CD4-positive, CD25-positive, alpha-beta regulatory T cell (primary cell): ENCODE data around the gene C1orf210. TPM values are rescaled to one million over a fixed set of nuclear protein-coding genes. Genes with fewer than 3 reads are reported as not detected.

Source experiments
- ATAC-seq, 2 donors: fragments of 150-1000 bp; cut with Tn5 transposase; one replicate each; pipeline ENCODE4 v1.10.0; 2021; ENCODE audit warnings: low read depth in 2 of 2, moderate number of reproducible peaks in 2 of 2, moderate library complexity in 1 of 2
- DNase-seq, 3 donors: peaks; one replicate each; pipeline versions ENCODE4 v3.0.0 to v3.0.0-alpha.2; 2012 to 2022; ENCODE audit warnings: mixed read lengths in 1 of 3
- H3K27ac ChIP-seq: one replicate; pipeline ENCODE4 v1.7.0; 2013; ENCODE audit warnings: mild to moderate bottlenecking, low read length; ENCODE audit not compliant: insufficient read depth, poor library complexity, severe bottlenecking
- H3K27me3 ChIP-seq: one replicate; pipeline ENCODE4 v1.7.0; 2013; ENCODE audit warnings: low read length; ENCODE audit not compliant: control insufficient read depth, insufficient read depth
- H3K36me3 ChIP-seq: one replicate; pipeline ENCODE4 v1.7.0; 2013; ENCODE audit warnings: mild to moderate bottlenecking, low read length, moderate library complexity; ENCODE audit not compliant: control insufficient read depth, insufficient read depth
- H3K4me1 ChIP-seq: 2 replicates; pipeline ENCODE4 v1.7.0; 2013; ENCODE audit warnings: mild to moderate bottlenecking, low read length; ENCODE audit not compliant: insufficient read depth, control insufficient read depth, poor library complexity, severe bottlenecking
- H3K4me3 ChIP-seq: one replicate; pipeline ENCODE4 v1.7.0; 2013; ENCODE audit warnings: low read depth, mild to moderate bottlenecking, low read length, moderate library complexity
- H3K9me3 ChIP-seq, 2 experiments: 1 replicate in 1 of 2; 2 replicates in 1 of 2; pipeline ENCODE4 v1.7.0; 2013; ENCODE audit warnings: low read length in 2 of 2, mild to moderate bottlenecking in 1 of 2, moderate library complexity in 1 of 2; ENCODE audit not compliant: control insufficient read depth in 2 of 2
- H3K27ac Mint-ChIP-seq, 3 donors: one replicate each; pipeline ENCODE4 v1.8.0; 2020 to 2022; ENCODE audit warnings: mild to moderate bottlenecking in 3 of 3, mixed read lengths in 3 of 3, moderate library complexity in 2 of 3
- H3K27me3 Mint-ChIP-seq: one replicate; pipeline ENCODE4 v1.8.0; 2022; ENCODE audit warnings: mild to moderate bottlenecking, mixed read lengths
- H3K36me3 Mint-ChIP-seq: one replicate; pipeline ENCODE4 v1.8.0; 2020; ENCODE audit warnings: mixed read lengths
- H3K4me1 Mint-ChIP-seq, 4 donors: one replicate each; pipeline ENCODE4 v1.8.0; 2020 to 2022; ENCODE audit warnings: mixed read lengths in 4 of 4, mild to moderate bottlenecking in 1 of 4
- H3K4me3 Mint-ChIP-seq, 4 donors: one replicate each; pipeline ENCODE4 v1.8.0; 2020 to 2022; ENCODE audit warnings: mild to moderate bottlenecking in 4 of 4, mixed read lengths in 4 of 4, moderate library complexity in 3 of 4
- H3K9me3 Mint-ChIP-seq, 7 donors: one replicate each; pipeline ENCODE4 v1.8.0; 2020 to 2022; ENCODE audit warnings: mixed read lengths in 7 of 7, mild to moderate bottlenecking in 3 of 7, moderate library complexity in 2 of 7
- polyA plus RNA-seq, 4 donors: library from polyadenylated mRNA; unstranded; fragments of 300-500 nt; fragmentation: Illumina TruSeq; gene quantifications; one replicate each; pipeline ENCODE4 v1.2.3, GENCODE V29; 2021
- total RNA-seq: library from RNA; stranded (reverse); gene quantifications from one replicate; pipeline ENCODE4 v1.2.3, GENCODE V29; 2022

The C1orf210 gene
- total and polyA plus RNA-seq, 5 donors from 2014 or later: not detected

GRCh38 chr1:43322506-43322905, 37.1 kb upstream of the C1orf210 start:
- no peaks in the 10 kb centered on the region for H3K36me3 ChIP-seq
- H3K4me3 Mint-ChIP-seq: no peak overlapping the region
- no peaks in the 10 kb centered on the region for H3K27me3 ChIP-seq
- no peak overlapping the region for H3K27ac Mint-ChIP-seq
- no peak overlapping the region for H3K27ac ChIP-seq
- ATAC-seq (no peak), DNase-seq (no peak)
- peaks cover 1 to 13% (median 9%) of the 10 kb centered on the region in 7 donors for H3K9me3 Mint-ChIP-seq
- H3K4me1 Mint-ChIP-seq: peaks cover 0 to 20% (median 0%) of the 10 kb centered on the region in 4 donors
- H3K36me3 Mint-ChIP-seq: peaks cover 12% of the 10 kb centered on the region
- no peak overlapping the region for H3K4me3 ChIP-seq
- H3K9me3 ChIP-seq: peaks cover 7 to 19% of the 10 kb centered on the region in 2 experiments
- H3K4me1 ChIP-seq: no peaks in the 10 kb centered on the region
- H3K27me3 Mint-ChIP-seq: peaks cover 7% of the 10 kb centered on the region

GRCh38 chr1:43321331-43321891, 36.0 kb upstream of the C1orf210 start:
- peaks cover 12% of the 10 kb centered on the region for H3K36me3 Mint-ChIP-seq
- peaks cover 1 to 13% (median 9%) of the 10 kb centered on the region in 7 donors for H3K9me3 Mint-ChIP-seq
- H3K9me3 ChIP-seq: peaks cover 7 to 19% of the 10 kb centered on the region in 2 experiments
- ATAC-seq (no peak), DNase-seq (no peak)
- no peak overlapping the region for H3K27ac ChIP-seq
- H3K27me3 ChIP-seq: no peaks in the 10 kb centered on the region
- no peak overlapping the region for H3K27ac Mint-ChIP-seq
- H3K4me1 ChIP-seq: no peaks in the 10 kb centered on the region
- H3K4me1 Mint-ChIP-seq: peaks cover 0 to 12% (median 0%) of the 10 kb centered on the region in 4 donors
- H3K27me3 Mint-ChIP-seq: peaks cover 7% of the 10 kb centered on the region
- H3K36me3 ChIP-seq: no peaks in the 10 kb centered on the region
- H3K4me3 ChIP-seq: no peak overlapping the region
- H3K4me3 Mint-ChIP-seq: no peak overlapping the region

- no peak for DNase-seq
- no peaks in the 10 kb centered on the region for H3K4me1 ChIP-seq
- no peak for ATAC-seq
- Mint-ChIP-seq H3K36me3 (peaks cover 4% of the 10 kb centered on the region), H3K27ac (peak overlapping the region in 1 of 3 donors; percentile 31), H3K4me1 (peaks cover 0 to 8% (median 0%) of the 10 kb centered on the region in 4 donors), H3K4me3 (no peak overlapping the region), H3K27me3 (peaks cover under 1% of the 10 kb centered on the region), H3K9me3 (peaks cover 0 to 6% (median 2%) of the 10 kb centered on the region in 7 donors)
- no peaks in the 10 kb centered on the region for H3K36me3 ChIP-seq
- peaks cover 3 to 4% of the 10 kb centered on the region in 2 experiments for H3K9me3 ChIP-seq
- H3K27me3 ChIP-seq: no peaks in the 10 kb centered on the region
- no peak overlapping the region for H3K4me3 ChIP-seq
- no peak overlapping the region for H3K27ac ChIP-seq
Measured at GRCh38 chr1:43319766-43320165, 34.4 kb upstream of the C1orf210 start.

- Mint-ChIP-seq H3K27ac (no peak overlapping the region), H3K4me3 (no peak overlapping the region)
- no peaks in the 10 kb centered on the region for H3K36me3 ChIP-seq
Measured at GRCh38 chr1:43319288-43319687, 33.9 kb upstream of the C1orf210 start.

GRCh38 chr1:43318831-43319230, 33.5 kb upstream of the C1orf210 start:
- no peaks in the 10 kb centered on the region for H3K27me3 ChIP-seq
- H3K27ac ChIP-seq: no peak overlapping the region
- H3K4me1 ChIP-seq: no peaks in the 10 kb centered on the region
- H3K4me3 ChIP-seq: no peak overlapping the region
- Mint-ChIP-seq H3K9me3 (no peaks in the 10 kb centered on the region), H3K4me1 (no peaks in the 10 kb centered on the region), H3K36me3 (no peaks in the 10 kb centered on the region), H3K27me3 (no peaks in the 10 kb centered on the region), H3K27ac (no peak overlapping the region), H3K4me3 (no peak overlapping the region)
- no peaks in the 10 kb centered on the region for H3K9me3 ChIP-seq
- H3K36me3 ChIP-seq: no peaks in the 10 kb centered on the region
- no peak for ATAC-seq
- no peak for DNase-seq

More at GRCh38 chr1:43319288-43319687, 33.9 kb upstream of the C1orf210 start:
- Mint-ChIP-seq H3K4me1 (peaks cover 0 to 4% (median 0%) of the 10 kb centered on the region in 4 donors), H3K27me3 (no peaks in the 10 kb centered on the region), H3K9me3 (peaks cover 0 to 2% (median 0%) of the 10 kb centered on the region in 7 donors), H3K36me3 (no peaks in the 10 kb centered on the region)
- Histone ChIP-seq H3K4me1 (no peaks in the 10 kb centered on the region), H3K27ac (no peak overlapping the region), H3K27me3 (no peaks in the 10 kb centered on the region), H3K9me3 (no peaks in the 10 kb centered on the region), H3K4me3 (no peak overlapping the region)
- ATAC-seq (no peak), DNase-seq (no peak)

GRCh38 chr1:43317817-43318471, 32.6 kb upstream of the C1orf210 start:
- H3K9me3 ChIP-seq: no peaks in the 10 kb centered on the region
- no peaks in the 10 kb centered on the region for H3K9me3 Mint-ChIP-seq
- no peaks in the 10 kb centered on the region for H3K27me3 ChIP-seq
- no peak overlapping the region for H3K27ac Mint-ChIP-seq
- no peaks in the 10 kb centered on the region for H3K36me3 ChIP-seq
- H3K4me3 ChIP-seq: no peak overlapping the region
- H3K36me3 Mint-ChIP-seq: no peaks in the 10 kb centered on the region
- no peak for ATAC-seq
- H3K4me3 Mint-ChIP-seq: no peak overlapping the region
- H3K27ac ChIP-seq: no peak overlapping the region
- no peaks in the 10 kb centered on the region for H3K27me3 Mint-ChIP-seq
- no peak for DNase-seq
- no peaks in the 10 kb centered on the region for H3K4me1 ChIP-seq
- H3K4me1 Mint-ChIP-seq: no peaks in the 10 kb centered on the region

- no peaks in the 10 kb centered on the region for H3K27me3 ChIP-seq
- peak overlapping the region in 1 of 3 donors; percentile 20 for H3K27ac Mint-ChIP-seq
- no peaks in the 10 kb centered on the region for H3K36me3 ChIP-seq
- H3K4me3 Mint-ChIP-seq: no peak overlapping the region
- no peak overlapping the region for H3K27ac ChIP-seq
- H3K4me1 ChIP-seq: no peaks in the 10 kb centered on the region
- H3K4me1 Mint-ChIP-seq: no peaks in the 10 kb centered on the region
- no peaks in the 10 kb centered on the region for H3K36me3 Mint-ChIP-seq
- H3K4me3 ChIP-seq: no peak overlapping the region
- no peaks in the 10 kb centered on the region for H3K9me3 ChIP-seq
- no peaks in the 10 kb centered on the region for H3K9me3 Mint-ChIP-seq
- ATAC-seq (no peak), DNase-seq (no peak)
- H3K27me3 Mint-ChIP-seq: no peaks in the 10 kb centered on the region
Measured at GRCh38 chr1:43316738-43317520, 31.5 kb upstream of the C1orf210 start.
